HG03139 (cell line): ENCODE data around the gene SCARF2.
"Not testable (repeated sequence)": the region's sequence is repeated elsewhere in the genome, so short reads cannot be mapped to it uniquely, and the experiment has no call there.

ENCODE experiments used
- ATAC-seq: cut with Tn5 transposase; IDR thresholded peaks from one replicate; pipeline ENCODE4 v1.9.1; 2021; ENCODE audit not compliant: unreplicated experiment

SCARF2 gene

DNA sequence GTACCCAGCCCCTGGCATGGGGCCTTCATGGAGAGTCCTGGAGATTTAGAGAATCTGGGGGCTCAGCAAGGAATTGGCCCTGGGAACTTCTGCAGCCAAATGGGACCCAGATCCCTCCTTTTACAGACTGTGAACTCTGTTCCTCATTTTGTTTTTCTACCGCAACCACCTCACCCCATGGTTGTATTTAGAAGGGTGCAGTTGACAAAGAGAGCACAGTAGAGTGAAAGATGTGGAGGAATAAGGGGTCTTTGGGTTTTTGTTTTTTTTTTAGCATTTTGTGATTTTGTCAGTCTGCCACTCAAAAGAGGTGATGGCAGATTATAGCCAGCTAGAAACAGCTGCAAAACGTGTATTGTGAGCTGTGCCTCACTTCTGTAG is 41.7 kb downstream of the SCARF2 start:
- no peak for ATAC-seq

DNA sequence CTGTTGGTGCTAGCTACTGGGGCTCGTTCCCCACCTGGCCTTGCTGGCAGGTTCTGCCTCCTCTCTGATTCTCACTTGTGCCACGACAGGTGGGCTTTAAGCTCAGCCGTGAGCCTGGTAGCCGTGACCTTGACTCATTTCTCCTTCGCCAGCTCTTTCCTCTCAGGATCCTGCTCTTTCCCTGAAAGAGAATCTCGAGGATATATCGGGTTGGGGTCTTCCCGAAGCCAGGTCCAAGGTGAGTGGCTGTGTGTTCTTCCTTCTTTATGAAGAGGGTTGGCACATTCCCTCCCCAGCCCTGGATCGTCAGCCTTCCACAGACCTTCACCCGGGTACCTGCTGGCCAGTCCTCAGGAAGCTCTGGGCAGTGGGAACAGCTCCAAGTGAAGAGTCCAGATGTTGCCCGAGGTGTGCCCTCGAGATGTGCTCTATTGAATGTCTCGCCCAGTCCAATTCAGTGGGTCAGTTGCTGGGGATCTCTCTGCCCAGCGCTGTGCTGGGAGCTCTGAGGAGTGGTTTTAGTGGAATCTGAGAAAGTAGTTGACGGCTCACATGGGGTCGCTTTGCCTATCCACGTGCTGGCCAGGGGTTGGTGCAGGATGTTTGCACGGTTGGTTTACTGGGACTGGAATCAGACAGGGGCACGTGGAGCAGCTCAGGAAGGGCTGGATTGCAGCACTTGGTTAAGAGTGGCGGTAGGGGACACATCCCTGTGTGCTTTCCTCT is 42.3 kb downstream of the SCARF2 start:
- ATAC-seq, result no peak

DNA sequence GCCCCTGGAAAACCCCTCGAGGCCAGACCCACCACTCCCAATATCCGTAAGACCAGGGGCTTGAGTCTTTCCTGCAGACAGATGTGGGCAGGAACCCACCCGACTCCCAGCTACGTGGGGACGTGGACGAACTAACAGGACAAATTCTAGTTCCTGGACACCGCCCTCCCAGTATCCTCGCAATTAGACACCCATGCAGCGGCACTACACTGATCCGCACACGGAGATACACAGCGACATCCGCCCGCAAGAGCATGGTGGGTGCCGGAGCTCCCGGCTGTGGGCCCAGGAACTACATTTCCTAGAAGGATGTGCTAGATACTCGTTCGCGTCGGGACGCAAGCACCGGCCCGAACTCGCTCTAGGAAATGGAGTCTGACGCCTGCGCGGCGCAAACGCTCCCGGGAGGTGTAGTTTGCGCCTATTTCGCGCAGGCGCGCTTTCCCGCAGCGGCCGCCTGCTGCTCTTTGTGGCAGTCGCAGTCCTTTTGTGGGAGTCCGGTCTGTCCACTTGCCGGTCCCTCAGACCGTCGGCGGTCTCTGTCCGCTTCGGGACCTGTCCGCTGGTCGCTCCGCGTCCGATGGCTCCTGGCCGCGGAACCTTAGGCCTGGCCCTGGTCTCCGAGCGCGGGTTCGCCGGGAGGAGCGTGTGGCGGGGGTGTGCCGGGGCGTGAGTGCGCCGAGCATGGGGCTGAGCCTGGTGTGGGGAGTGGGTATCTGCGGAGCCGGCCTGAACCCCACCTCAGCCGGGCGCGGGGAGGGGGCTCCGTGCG is 43.7 kb downstream of the SCARF2 start, which contains the start of gene ZNF74:
TSS of gene ZNF74 (plus strand) at position 447 of the 772 bp plus-strand sequence. CDS start 478 bp downstream, outside the sequence.
- ATAC-seq, result no peak

DNA sequence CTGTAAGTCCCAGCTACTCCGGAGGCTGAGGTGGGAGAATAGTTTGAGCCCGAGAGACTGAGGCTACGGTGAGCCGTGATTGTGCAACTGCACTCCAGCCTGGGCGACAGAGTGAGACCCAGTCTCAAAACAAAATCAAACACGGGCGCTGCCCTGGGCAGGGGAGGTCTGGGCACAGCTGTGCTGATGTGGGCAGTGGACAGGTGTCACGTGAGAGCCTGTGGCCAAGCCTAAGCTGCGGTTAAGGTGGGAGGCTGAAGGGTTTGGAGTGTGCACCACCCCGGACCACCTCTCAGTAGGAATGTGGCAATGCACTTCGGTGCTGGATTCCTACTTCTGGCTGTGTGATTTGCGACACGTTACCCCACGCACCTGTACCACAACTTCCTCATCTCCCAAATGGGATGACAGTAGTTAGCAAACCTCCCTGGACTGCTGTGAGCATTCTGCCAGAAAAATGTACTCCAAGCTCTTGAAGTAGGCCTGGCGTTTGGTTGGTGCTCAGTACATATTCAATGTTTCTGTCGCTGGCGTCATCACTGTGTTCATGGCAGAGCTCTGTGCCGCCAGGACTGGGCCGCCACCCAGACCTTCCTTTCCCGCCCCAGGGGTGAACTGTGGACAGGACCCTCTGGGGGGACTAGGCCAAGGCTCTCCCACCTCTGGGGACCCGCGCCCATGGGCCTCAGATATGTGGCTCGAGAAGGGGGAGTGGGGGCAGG is 44.5 kb downstream of the SCARF2 start:
- ATAC-seq, result no peak

DNA sequence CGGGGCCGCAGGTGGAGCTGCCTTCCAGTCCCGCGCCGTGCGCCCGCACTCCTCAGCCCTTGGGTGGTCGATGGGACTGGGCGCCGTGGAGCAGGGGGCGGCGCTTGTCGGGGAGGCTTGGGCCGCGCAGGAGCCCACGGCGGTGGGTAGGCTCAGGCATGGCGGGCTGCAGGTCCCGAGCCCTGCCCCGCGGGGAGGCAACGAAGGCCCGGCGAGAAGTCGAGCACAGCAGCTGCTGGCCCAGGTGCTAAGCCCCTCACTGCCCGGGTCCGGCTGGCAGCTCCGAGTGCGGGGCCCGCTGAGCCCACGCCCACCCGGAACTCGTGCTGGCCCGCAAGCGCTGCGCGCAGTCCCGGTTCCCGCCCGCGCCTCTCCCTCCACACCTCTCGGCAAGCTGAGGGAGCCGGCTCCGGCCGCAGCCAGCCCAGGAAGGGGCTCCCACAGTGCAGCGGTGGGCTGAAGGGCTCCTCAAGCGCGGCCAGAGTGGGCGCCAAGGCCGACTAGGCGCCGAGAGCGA is 45.2 kb downstream of the SCARF2 start:
- not testable (repeated sequence) for ATAC-seq

DNA sequence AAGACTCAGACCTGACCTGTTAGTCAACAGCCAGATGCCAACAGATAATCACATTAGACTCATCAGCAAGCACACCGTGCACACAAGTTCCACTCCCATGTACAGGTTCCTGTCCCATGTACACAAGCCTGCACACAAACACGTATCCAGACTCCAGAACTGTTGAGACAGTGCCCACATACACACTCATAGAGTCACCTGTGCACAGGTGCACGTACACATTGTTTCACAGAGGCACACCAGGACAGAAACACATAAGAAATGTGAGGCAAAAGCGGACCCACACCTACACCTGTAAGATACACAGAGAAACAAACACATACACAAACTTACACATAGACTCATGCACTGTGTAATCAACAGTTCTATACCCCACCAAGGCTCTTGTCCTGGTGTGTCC is 46.4 kb downstream of the SCARF2 start:
- no peak for ATAC-seq

DNA sequence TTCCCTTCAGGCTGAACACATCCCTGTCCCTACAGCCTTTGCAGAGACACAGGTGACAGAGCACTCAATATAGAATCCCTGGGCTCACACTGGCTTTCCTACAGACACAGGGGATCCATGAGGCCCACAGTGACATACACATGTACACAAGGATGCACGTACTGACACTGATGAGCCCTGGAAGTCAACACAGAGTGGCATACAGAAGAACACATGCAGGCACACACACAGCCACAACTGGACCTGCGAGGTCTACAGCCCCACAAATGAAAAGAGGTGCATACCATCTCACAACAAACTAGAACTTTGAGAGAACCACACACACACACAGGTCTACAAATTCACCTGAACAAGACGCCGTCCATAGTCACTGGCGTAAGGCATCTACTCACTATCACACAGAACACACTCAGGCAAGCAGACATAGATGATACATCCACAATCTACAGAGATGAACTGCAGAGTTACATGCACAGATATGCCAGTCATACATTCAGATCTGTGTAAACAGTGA is 47.2 kb downstream of the SCARF2 start:
- ATAC-seq, result no peak

DNA sequence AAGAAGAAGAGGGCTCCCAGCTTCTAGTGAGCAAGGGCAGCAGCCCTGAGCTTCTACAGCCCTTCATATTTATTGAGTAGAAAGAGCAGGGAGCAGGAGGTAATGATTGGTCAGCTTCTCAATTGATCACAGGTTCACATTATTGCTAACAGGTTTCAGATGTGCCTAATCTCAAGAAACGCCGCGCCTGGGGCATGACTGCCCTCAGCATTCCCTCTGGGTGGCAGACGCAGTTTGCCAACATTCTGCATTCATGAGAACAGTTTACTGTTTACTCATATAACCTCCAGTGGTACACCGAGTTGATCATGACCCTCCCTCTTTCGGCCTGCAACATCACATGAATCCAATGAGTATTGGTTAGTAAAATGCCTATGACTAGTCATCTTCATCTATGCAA is 48.3 kb downstream of the SCARF2 start:
- no peak for ATAC-seq

DNA sequence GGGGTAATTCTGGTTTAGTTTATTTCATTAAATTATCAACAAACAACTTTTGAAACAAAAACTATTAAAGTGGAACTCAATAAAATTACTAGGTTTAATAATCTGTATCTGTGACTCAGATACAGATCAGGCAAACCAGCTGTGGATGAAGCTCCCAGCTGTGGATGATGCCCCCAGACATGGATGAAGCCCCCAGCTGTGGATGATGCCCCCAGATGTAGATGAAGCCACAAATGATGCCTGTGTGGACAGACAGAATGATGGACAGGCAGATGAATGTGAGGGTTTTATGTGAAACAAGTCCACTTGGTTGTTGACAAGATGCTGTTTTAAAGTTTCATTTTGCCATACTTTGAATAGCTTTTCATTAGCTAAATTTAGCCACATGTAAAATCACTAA is 49.4 kb downstream of the SCARF2 start:
- ATAC-seq, result no peak

DNA sequence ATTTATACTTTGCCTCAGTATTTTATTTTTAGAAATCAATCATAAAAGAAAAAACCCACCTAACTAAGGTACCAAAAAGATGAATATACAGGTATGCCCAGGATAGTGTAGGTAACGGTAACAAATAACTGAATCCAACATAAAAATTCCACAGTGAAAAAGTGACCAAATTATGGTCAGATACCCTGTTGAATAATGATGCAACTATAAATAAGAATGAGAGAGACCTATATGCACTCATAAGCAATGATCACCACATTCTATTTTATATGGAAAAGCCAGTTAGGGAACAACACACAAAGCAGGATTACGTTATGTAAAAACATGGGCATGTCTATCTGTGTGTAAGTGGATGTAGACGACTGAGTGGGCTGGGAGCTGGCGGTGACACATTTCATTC is 50.7 kb downstream of the SCARF2 start:
- no peak for ATAC-seq

DNA sequence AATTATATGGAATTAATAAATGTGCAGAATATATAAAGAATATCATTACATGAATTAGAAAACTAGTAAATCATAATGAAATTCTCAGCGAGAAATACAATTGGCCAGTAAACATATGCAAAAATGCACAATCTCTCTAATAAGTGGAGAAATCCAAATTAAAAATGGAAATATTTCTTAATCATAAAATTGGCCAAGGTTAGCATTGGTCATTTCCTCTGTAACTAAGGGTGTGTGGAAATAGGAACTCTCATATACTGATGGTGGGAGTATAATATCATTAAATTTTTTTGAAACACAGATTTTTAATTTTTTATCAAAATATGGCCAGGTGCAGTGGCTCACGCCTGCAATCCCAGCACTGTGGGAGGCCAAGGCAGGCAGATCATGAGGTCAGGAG is 51.3 kb downstream of the SCARF2 start:
- ATAC-seq, result no peak

DNA sequence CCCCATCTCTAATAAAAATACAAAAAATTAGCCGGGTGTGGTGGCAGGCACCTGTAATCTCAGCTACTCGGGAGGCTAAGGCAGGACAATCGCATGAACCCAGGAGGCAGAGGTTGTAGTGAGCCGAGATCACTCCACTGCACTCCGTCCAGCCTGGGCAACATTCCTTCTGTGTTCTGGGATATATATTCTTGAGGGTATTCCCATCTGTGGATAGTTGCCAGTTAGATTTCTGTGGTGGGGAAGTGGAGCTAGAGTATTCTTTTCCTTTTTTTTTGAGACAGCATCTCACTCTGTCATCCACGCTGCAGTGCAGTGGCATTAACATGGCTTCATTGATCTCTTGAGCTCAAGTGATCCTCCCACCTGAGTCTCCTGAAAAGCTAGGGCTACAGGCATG is 52.8 kb downstream of the SCARF2 start:
- ATAC-seq, result no peak

DNA sequence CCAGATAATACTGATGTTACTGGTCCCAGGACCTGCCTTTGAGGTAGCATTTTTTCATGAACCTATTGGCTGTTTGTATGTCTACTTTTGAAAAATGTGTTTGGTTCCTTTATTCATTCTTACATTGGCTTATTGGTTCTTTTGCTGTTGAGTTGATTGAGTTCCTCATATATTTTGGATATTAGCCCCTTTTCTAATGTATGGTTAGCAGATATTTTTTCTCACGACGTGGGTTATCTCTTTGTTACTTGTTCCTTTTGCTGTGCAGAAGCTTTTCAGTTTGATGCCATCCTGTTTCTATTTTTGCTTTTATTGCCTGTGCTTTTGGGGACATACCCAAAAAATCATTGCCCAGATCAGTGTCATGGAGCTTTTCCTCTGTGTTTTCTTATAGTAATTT is 53.5 kb downstream of the SCARF2 start:
- ATAC-seq, result no peak

DNA sequence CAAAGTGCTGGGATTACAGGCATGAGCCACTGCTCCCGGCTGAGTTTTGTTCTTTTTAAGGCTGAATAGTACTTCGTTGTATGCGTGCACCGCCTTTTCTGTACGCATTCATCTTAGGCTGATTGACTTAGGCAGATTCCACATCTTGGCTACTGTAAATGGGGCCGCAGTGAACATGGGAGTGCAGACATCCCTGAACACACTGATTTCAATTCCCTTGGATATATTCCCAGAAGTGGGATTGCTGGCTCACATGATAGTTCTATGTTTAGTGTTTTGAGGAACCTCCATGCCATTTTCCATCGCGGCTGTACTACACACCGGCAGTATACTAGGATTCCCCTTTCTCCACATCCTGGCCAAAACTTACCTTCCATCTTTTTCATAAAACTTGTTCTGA is 54.1 kb downstream of the SCARF2 start:
- ATAC-seq, result no peak

DNA sequence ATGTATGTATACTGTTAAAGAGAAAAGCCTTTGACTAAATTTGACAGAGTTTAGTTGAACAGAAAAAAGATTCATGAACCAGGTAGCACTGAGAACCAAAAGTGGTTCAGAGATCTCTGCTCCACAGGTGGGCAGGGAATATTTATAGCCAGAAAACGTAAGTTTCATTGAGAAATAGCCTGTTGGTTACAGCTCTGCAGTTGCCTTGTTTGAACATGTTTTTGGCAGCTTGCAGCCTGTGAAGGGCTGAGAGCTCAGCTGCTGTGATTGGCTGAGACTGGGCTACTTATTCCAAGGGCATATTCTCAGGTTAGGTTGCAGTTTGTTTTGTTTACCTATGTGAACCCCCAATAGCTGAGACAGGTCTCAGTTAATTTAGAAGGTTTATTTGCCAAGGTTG is 57.1 kb downstream of the SCARF2 start:
- ATAC-seq, result no peak

DNA sequence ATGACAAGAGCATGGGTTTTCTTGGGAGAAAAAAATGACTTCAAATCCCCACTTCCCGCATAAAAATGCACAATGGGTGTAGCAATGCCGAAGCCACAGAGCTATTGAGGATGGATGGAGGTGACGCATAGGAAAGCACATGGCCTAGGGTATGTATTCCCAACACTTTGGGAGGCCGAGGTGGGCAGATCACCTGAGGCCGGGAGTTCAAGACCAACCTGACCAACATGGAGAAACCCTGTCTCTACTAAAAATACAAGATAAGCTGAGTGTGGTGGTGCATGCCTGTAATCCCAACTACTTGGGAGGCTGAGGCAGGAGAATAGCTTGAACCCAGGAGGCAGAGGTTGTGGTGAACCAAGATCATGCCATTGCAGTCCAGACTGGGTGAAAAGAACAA is 58.9 kb downstream of the SCARF2 start:
- ATAC-seq, result not testable (repeated sequence)

DNA sequence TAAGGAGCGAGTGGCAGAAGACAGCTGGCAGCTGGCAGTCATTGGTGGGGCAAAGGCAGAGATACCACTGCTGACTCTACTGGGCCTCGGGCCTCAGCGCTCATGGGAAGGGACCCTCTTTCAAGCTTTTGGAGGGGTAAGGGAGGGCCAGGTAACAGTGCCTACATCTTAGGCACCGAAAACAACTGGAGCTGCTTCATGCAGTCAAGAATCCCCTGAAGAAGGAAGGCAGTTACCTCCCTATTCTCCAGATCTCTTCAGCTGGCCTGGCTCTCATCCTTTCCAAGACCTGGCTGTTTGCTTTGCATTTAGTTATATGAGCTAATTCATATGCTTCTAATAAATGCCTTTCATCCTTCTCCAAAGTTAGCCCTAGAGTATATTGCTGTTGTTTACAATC is 59.5 kb downstream of the SCARF2 start:
- ATAC-seq, result no peak

DNA sequence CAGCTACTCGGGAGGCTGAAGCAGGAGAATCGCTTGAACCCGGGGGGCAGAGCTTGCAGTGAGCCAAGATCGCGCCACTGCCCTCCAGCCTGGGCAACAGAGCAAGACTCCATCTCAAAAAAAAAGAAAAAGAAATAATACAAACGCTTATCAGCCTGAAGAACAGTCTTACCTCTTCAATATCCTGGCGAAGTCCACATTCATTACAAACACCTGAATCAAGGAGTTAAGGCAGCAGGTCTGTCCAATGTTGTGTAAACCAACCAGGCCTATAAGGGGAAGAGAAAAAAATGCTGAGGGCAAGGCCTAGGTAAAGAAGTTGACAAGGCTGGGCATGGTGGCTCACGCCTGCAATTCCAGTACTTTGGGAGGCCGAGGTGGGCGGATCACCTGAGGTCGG is 60.6 kb downstream of the SCARF2 start:
- not testable (repeated sequence) for ATAC-seq

DNA sequence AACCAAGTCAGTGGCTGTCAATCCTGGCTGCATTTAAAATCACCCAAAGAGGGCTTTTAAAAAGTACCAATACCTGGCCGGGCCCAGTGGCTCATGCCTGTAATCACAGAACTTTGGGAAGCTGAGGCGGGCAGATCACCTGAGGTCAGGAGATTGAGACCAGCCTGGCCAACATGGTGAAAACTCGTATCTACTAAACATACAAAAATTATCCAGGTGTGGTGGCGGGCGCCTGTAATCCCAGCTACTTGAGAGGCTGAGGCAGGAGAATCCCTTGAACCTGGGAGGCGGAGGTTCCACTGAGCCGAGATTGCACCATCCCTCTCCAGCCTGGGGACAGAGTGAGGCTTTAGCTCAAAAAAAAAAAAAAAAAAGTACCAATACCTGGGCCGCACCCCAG is 61.3 kb downstream of the SCARF2 start:
- not testable (repeated sequence) for ATAC-seq
